ENCODE data around the gene ADIPOR2.
A peak's percentile ranks its signal among the peaks of the same experiment; 100 is the strongest.

ADIPOR2 gene

GRCh38 chr12:1737652-1738286 lies 46.9 kb downstream of the ADIPOR2 start:
- no peak for DNase-seq

- DNase-seq, result no peak
Observed at GRCh38 chr12:1738446-1738845, 47.6 kb downstream of the ADIPOR2 start.

GRCh38 chr12:1739368-1739767 lies 48.5 kb downstream of the ADIPOR2 start:
- no peak for DNase-seq

GRCh38 chr12:1740161-1740948 lies 49.5 kb downstream of the ADIPOR2 start:
- peak; percentile 19 for DNase-seq

- DNase-seq, result no peak
Observed at GRCh38 chr12:1741154-1741949, 50.5 kb downstream of the ADIPOR2 start.

GRCh38 chr12:1744932-1745331 lies 54.1 kb downstream of the ADIPOR2 start:
- no peak for DNase-seq

GRCh38 chr12:1747609-1748008 lies 56.7 kb downstream of the ADIPOR2 start:
- DNase-seq, result no peak

GRCh38 chr12:1749019-1749418 lies 58.1 kb downstream of the ADIPOR2 start:
- DNase-seq, result no peak

- no peak for DNase-seq
Observed at GRCh38 chr12:1750300-1750699, 59.4 kb downstream of the ADIPOR2 start.

- no peak for DNase-seq
Observed at GRCh38 chr12:1758376-1758775, 67.5 kb downstream of the ADIPOR2 start.

- no peak for DNase-seq
Observed at GRCh38 chr12:1758887-1759286, 68.0 kb downstream of the ADIPOR2 start.

- DNase-seq, result no peak
Observed at GRCh38 chr12:1760566-1761382, 69.9 kb downstream of the ADIPOR2 start.

GRCh38 chr12:1761857-1762256 lies 71.0 kb downstream of the ADIPOR2 start:
- DNase-seq, result no peak

- DNase-seq, result no peak
Observed at GRCh38 chr12:1763153-1763552, 72.3 kb downstream of the ADIPOR2 start.

GRCh38 chr12:1766110-1766509 lies 75.2 kb downstream of the ADIPOR2 start:
- DNase-seq, result no peak

- DNase-seq, result no peak
Observed at GRCh38 chr12:1767407-1768090, 76.7 kb downstream of the ADIPOR2 start.

GRCh38 chr12:1768615-1769014 lies 77.7 kb downstream of the ADIPOR2 start:
- DNase-seq, result no peak

GRCh38 chr12:1769809-1770494 lies 79.1 kb downstream of the ADIPOR2 start:
- no peak for DNase-seq

- DNase-seq, result no peak
Observed at GRCh38 chr12:1773937-1774655, 83.2 kb downstream of the ADIPOR2 start.

- DNase-seq, result no peak
Observed at GRCh38 chr12:1776170-1776921, 85.5 kb downstream of the ADIPOR2 start.

Data from CD4-positive, alpha-beta T cell treated with Interleukin-4 for 4 hours (primary cell).